T-helper 2 cell treated with Interferon-gamma antibody and Interleukin-4, amounts not matched to agents 5 μg/mL and 100 μg/mL, for 36 hours (primary cell): ENCODE results near the gene FRMPD2.
"Not testable (repeated sequence)": the region's sequence is repeated elsewhere in the genome, so short reads cannot be mapped to it uniquely, and the experiment has no call there.

Experiments
- DNase-seq: peaks from one replicate; pipeline ENCODE4 v3.0.0; 2021; ENCODE audit warnings: low spot score
- H3K27ac Mint-ChIP-seq: one replicate; pipeline ENCODE4 v1.8.0; 2021; ENCODE audit warnings: mild to moderate bottlenecking, mixed read lengths
- H3K27me3 Mint-ChIP-seq: one replicate; pipeline ENCODE4 v1.8.0; 2021; ENCODE audit warnings: low read depth, mixed read lengths
- H3K36me3 Mint-ChIP-seq: one replicate; pipeline ENCODE4 v1.8.0; 2021; ENCODE audit warnings: low read depth, mixed read lengths
- H3K4me1 Mint-ChIP-seq: one replicate; pipeline ENCODE4 v1.8.0; 2021; ENCODE audit warnings: low read depth, mixed read lengths
- H3K4me3 Mint-ChIP-seq: one replicate; pipeline ENCODE4 v1.8.0; 2022; ENCODE audit warnings: mild to moderate bottlenecking, moderate library complexity, mixed read lengths
- H3K9me3 Mint-ChIP-seq: one replicate; pipeline ENCODE4 v1.8.0; 2021; ENCODE audit warnings: mixed read lengths

FRMPD2 gene

DNA sequence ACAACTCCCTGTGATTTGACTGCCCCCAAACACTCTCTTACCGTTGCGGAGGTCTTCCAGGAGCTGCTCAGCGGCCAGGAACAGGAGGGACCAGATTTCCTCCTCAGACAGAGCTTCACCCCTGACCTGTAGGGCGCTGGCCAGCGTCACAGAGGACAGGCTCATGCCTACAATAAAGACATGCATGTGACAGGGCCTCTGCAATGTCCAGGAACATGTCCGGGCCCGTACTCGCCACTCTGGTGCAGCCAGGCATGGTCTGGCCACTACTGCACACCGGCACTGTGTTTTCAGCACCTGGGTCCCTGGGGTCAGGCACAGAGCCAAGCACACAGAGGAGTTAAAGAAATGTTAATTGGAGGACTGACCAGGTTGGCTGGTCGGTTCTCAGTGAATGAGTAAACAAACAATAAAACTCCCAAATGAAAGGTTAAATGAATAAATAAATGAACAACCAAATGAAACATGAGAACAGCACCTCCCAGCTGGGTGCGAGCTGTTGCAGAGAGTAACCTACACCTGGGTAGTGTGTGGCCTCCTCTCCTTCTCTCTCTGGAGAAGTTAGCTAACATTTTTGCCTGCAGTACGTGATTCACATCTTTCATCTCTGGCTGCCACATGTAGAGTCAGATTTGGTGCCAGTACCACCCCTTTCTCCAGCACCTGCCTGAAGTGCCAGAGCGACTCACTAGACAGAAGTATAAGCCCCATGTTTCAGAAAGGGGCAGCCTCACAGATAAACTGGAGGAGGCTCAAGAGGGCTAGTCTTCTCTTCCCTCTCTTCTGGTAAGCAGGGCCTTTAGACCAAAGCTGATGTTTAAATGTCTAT, 22.8 kb downstream of the FRMPD2 start:
- Mint-ChIP-seq H3K4me1 (peaks cover 3% of the 10 kb centered on the region), H3K36me3 (no peaks in the 10 kb centered on the region), H3K4me3 (no peak overlapping the region), H3K9me3 (no peaks in the 10 kb centered on the region), H3K27ac (no peak overlapping the region), H3K27me3 (peaks cover 7% of the 10 kb centered on the region)
- DNase-seq, result peak; percentile 2

DNA sequence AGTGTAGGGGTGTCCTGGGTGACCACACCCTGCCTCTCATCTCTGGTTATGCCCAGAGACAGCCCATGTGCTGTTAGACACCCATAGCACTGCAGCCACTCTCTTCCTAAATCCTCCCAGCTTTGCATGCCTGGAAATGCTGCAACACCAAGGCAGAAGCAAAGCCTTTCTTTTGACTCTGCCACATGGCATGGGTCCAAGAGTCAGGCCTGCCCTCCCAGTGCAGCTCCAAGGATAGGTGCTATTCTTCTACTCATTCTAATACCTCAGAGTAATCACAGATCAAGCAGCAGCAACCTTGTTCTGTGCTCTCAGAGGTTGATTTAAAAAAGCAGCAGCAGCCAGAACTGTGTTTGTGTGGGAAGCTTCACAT, 23.4 kb downstream of the FRMPD2 start:
- Mint-ChIP-seq H3K9me3 (no peaks in the 10 kb centered on the region), H3K4me3 (no peak overlapping the region), H3K4me1 (peaks cover 3% of the 10 kb centered on the region), H3K27ac (no peak overlapping the region), H3K36me3 (no peaks in the 10 kb centered on the region), H3K27me3 (peaks cover 7% of the 10 kb centered on the region)
- DNase-seq, result no peak

GRCh38 chr10:48249763-48250351, 24.6 kb downstream of the FRMPD2 start:
- Mint-ChIP-seq H3K9me3 (no peaks in the 10 kb centered on the region), H3K36me3 (no peaks in the 10 kb centered on the region), H3K27me3 (peaks cover 2% of the 10 kb centered on the region), H3K27ac (no peak overlapping the region), H3K4me3 (no peak overlapping the region), H3K4me1 (peaks cover 3% of the 10 kb centered on the region)
- peak; percentile 1 for DNase-seq

- H3K27me3 Mint-ChIP-seq, result peaks cover 5% of the 10 kb centered on the region
- no peaks in the 10 kb centered on the region for H3K36me3 Mint-ChIP-seq
- peak; percentile 3 for DNase-seq
- no peaks in the 10 kb centered on the region for H3K9me3 Mint-ChIP-seq
- no peak overlapping the region for H3K27ac Mint-ChIP-seq
- H3K4me3 Mint-ChIP-seq, result no peak overlapping the region
- peaks cover 3% of the 10 kb centered on the region for H3K4me1 Mint-ChIP-seq
Measured at GRCh38 chr10:48249004-48249762, 25.3 kb downstream of the FRMPD2 start.

GRCh38 chr10:48248462-48248861, 26.0 kb downstream of the FRMPD2 start:
- Mint-ChIP-seq H3K4me1 (peaks cover 3% of the 10 kb centered on the region), H3K9me3 (no peaks in the 10 kb centered on the region), H3K36me3 (no peaks in the 10 kb centered on the region), H3K27ac (no peak overlapping the region), H3K27me3 (peaks cover 5% of the 10 kb centered on the region), H3K4me3 (no peak overlapping the region)
- DNase-seq, result no peak

GRCh38 chr10:48247680-48248079, 26.8 kb downstream of the FRMPD2 start:
- Mint-ChIP-seq H3K9me3 (no peaks in the 10 kb centered on the region), H3K4me1 (peaks cover 3% of the 10 kb centered on the region), H3K27me3 (peaks cover 6% of the 10 kb centered on the region), H3K27ac (no peak overlapping the region), H3K4me3 (no peak overlapping the region), H3K36me3 (no peaks in the 10 kb centered on the region)
- no peak for DNase-seq

DNA sequence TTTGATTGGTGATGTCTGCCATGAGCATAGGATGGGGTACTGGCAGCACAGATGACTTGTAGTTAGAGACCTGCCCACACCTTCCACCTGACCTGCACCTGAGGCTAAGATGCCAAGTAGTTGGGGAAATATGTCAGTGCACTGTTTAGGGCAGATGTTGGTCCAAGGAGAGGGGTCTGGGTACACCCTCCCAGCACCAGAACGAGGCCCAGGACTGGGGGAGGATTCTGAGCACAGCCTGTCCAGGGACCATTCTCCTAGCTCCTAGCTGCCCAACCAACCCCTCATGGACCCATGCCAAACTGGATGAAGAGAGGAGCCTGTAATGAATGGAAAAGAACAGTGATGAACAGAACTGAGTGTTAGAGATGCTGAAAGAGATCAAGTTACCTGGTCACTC, 28.0 kb downstream of the FRMPD2 start:
- Mint-ChIP-seq H3K36me3 (no peaks in the 10 kb centered on the region), H3K27ac (no peak overlapping the region), H3K4me3 (no peak overlapping the region), H3K27me3 (peaks cover 5% of the 10 kb centered on the region), H3K9me3 (no peaks in the 10 kb centered on the region), H3K4me1 (peaks cover 3% of the 10 kb centered on the region)
- DNase-seq, result no peak

DNA sequence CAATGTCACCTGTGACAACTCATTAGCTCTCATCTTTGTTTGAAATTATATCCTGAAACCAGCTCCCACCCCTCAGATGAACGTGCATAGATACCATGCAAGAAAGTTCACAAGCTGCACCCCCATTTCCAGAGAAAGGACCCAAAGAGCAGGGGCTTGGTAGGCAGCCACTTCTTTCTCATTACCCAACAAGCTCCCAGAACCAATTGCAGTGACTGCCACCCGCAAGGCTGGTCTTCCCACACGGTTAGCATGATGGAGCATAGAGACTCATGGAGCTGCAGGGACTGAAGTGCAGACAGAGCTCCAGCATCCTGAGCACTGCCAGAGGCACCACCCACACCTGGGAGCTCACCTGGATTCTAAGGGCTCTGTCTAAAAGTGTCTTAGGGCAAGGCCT, 28.5 kb downstream of the FRMPD2 start:
- DNase-seq, result no peak
- Mint-ChIP-seq H3K4me3 (no peak overlapping the region), H3K36me3 (no peaks in the 10 kb centered on the region), H3K27ac (no peak overlapping the region), H3K9me3 (no peaks in the 10 kb centered on the region), H3K4me1 (peaks cover 3% of the 10 kb centered on the region), H3K27me3 (peaks cover 5% of the 10 kb centered on the region)

GRCh38 chr10:48243921-48244320, 30.6 kb downstream of the FRMPD2 start:
- not testable (repeated sequence) for H3K4me1 Mint-ChIP-seq, H3K27me3 Mint-ChIP-seq, H3K4me3 Mint-ChIP-seq, H3K27ac Mint-ChIP-seq, DNase-seq, H3K36me3 Mint-ChIP-seq, H3K9me3 Mint-ChIP-seq

DNA sequence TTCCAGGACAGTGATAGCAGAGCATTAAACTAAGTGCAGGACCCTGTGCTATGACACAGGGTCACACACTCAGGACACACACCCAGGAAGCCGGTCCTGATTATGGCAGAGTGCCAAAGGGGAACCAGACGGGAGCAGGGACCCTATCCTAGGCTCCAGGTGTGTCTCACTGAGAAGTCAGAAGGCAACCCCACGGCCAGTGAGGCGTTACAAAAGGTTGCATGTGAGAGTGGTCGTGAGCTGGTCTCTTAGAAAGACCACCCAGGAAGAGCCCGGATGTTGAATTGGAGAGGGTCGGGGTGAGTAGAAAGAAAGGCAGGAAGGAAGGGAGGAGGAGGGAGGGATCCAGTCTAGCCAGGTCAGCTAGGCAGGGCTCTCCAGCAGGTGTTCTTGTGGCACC, 31.0 kb downstream of the FRMPD2 start:
- no peak for DNase-seq
- Mint-ChIP-seq H3K36me3 (no peaks in the 10 kb centered on the region), H3K4me1 (peaks cover 3% of the 10 kb centered on the region), H3K27me3 (peaks cover 5% of the 10 kb centered on the region), H3K27ac (no peak overlapping the region), H3K9me3 (no peaks in the 10 kb centered on the region), H3K4me3 (no peak overlapping the region)

GRCh38 chr10:48242171-48242904, 32.2 kb downstream of the FRMPD2 start:
- no peak for DNase-seq
- no peak overlapping the region for H3K27ac Mint-ChIP-seq
- no peaks in the 10 kb centered on the region for H3K9me3 Mint-ChIP-seq
- no peaks in the 10 kb centered on the region for H3K36me3 Mint-ChIP-seq
- no peaks in the 10 kb centered on the region for H3K4me1 Mint-ChIP-seq
- peaks cover 5% of the 10 kb centered on the region for H3K27me3 Mint-ChIP-seq
- H3K4me3 Mint-ChIP-seq, result no peak overlapping the region

DNA sequence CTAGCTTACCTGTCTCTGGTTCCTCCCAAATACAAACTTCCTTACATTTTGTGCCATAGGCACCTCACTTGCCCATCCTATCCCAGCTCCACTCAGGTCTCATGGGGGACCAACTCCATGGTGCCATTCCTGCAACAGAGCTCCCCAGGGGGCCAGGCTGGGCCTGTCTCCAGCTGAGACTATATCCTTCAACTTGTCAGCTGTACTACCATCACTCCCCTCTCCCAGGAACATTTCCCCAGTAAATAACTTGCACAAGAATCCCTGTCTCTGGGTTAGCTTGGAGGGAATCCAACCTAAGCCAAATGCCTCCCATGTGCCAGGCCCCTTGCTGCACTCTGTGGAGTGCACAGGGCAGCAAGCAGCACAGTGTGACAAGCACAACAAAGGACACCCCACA, 33.2 kb downstream of the FRMPD2 start:
- H3K36me3 Mint-ChIP-seq, result no peaks in the 10 kb centered on the region
- DNase-seq, result no peak
- no peak overlapping the region for H3K27ac Mint-ChIP-seq
- H3K9me3 Mint-ChIP-seq, result no peaks in the 10 kb centered on the region
- H3K4me3 Mint-ChIP-seq, result no peak overlapping the region
- H3K27me3 Mint-ChIP-seq, result peaks cover 5% of the 10 kb centered on the region
- H3K4me1 Mint-ChIP-seq, result no peaks in the 10 kb centered on the region

DNA sequence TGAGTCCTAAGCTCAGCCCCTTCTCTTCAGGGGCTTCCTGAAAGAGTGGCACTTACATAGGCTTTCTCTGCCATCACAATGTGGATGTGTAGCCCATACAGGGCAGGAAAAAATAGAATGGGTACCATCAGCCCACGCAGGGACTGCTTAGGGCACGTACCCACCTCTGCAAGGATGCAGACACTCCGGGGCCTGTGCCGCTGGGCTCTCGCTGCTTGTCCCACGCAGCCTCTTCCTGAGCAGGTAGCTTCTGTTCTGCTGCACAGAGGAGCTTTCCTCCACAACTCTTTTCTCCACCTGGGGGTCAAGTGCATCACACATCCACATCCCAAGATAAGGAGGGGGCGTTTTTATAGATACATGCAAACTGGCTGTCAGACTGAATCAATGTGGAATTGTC, 34.3 kb downstream of the FRMPD2 start:
- Mint-ChIP-seq H3K36me3 (no peaks in the 10 kb centered on the region), H3K27me3 (peaks cover 5% of the 10 kb centered on the region), H3K9me3 (no peaks in the 10 kb centered on the region), H3K27ac (no peak overlapping the region), H3K4me1 (no peaks in the 10 kb centered on the region), H3K4me3 (no peak overlapping the region)
- no peak for DNase-seq

DNA sequence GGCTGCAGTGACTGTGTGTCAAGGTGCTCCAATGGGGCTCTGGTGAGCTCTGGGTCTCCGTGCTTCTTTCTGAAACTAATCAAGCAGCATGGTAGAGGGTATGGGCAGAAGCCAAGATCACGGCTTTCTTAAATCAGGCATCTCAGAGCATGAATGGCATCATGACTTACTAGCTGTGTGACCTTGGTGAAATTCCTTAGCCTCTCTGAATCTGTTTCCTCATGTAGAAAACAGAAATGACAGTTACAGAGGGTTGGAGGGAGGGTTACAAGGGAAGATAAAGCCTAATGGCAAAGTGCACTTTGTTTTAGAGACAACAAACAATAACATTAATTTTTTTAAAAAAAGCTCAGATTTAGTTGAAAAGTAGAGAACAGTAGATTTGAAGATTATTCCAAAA, 34.9 kb downstream of the FRMPD2 start:
- DNase-seq, result peak; percentile 0
- no peaks in the 10 kb centered on the region for H3K4me1 Mint-ChIP-seq
- H3K9me3 Mint-ChIP-seq, result no peaks in the 10 kb centered on the region
- no peak overlapping the region for H3K4me3 Mint-ChIP-seq
- H3K36me3 Mint-ChIP-seq, result no peaks in the 10 kb centered on the region
- no peak overlapping the region for H3K27ac Mint-ChIP-seq
- peaks cover 5% of the 10 kb centered on the region for H3K27me3 Mint-ChIP-seq
